ENCODE results near the gene TUBB6. TPM values are rescaled to one million over a fixed set of nuclear protein-coding genes. Genes with fewer than 3 reads are reported as not detected.

Gene TUBB6
- total and polyA plus RNA-seq, 2 of the 13 experiments (the other 11 are each of a cell fraction or from before 2014, with no cell fraction given): 9.9 to 28.6 TPM

DNA sequence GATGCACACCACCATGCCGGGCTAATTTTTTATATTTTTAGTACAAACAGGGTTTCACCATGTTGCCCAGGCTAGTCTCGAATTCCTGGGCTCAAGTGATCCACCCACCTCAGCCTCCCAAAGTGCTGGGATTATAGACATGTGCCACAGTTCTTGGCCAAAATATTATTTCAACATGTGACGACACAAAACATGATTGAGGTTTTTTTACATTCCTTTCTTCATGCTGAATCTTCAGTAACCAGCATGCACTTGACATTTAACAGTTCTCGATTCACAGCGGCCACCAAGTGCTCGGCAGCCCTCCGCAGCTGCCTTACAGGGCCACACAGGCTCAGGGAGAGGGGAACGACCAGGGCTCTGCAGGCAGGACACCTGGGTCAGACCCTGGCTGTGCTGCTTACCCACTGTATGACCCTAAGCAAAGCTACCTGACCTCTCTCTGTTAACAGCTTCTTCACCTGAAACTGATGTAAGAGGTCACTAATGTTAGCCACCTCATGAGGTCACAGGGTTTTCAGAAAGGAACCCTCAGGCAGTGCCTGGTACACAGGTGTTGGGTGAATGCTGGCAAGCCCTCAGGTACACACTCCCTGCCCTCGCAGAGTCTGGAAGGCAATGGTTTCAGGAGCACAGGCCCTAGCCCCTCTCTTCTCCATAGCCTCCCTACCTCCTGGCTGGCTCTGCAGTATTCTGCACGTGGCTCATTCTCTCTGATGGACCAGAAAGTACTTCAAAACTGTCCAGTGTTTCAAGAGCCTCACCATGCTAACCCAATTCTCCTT is 25.7 kb downstream of the TUBB6 start:
- POLR2A ChIA-PET: no interaction called here
- CTCF ChIA-PET (ENCODE audit: low intra/inter-chr PET ratio, low total read pairs): no interaction called here

More for the DNA sequence above, 25.7 kb downstream of the TUBB6 start:
- Histone ChIP-seq H3K36me3 (replicated peaks in 1 of 2; ENCODE audit: control insufficient read depth in 1 of 2, insufficient read depth in 2 of 2, low read length in 2 of 2) (peaks cover 16 to 38% of the 10 kb centered on the region in 2 experiments; a peak in 4 of 5 replicates), H3K4me2 (ENCODE audit: low read depth, low read length) (no peak overlapping the region), H3K4me3 (replicated peaks in 1 of 3; ENCODE audit: insufficient read depth in 1 of 3, low read depth in 2 of 3, low read length in 3 of 3) (no peak overlapping the region), H3K27me3 (ENCODE audit: control insufficient read depth in 1 of 2, insufficient read depth in 2 of 2, low read length in 2 of 2) (no peaks in the 10 kb centered on the region), H3K9ac (ENCODE audit: insufficient read depth, low read depth, low read length) (no peak overlapping the region), H4K20me1 (ENCODE audit: insufficient read depth, low read length) (peaks cover 19% of the 10 kb centered on the region), H3K27ac (ENCODE audit: extremely low read length, insufficient read depth, low read length) (no peak overlapping the region), H3K79me2 (ENCODE audit: insufficient read depth, low read length) (no peaks in the 10 kb centered on the region), H3K4me1 (ENCODE audit: insufficient read depth, low read length) (peaks cover 23% of the 10 kb centered on the region), H3K9me3 (ENCODE audit: low read length) (no peaks in the 10 kb centered on the region), H2AFZ (ENCODE audit: low read length) (no peak overlapping the region)
- intact Hi-C loops (cut with micrococcal nuclease; ENCODE audit: unreplicated experiment): no loop called here
- FAIRE-seq: no peak
- no TSS peak for BruUV-seq (replicated peaks)
- WGBS (ENCODE audit: low lambda C conversion rate): 91% methylated on average over 9 of the region's 10 CpGs
- no peak for ATAC-seq
- no peak for DNase-seq (ENCODE audit: low spot score)
- in situ Hi-C loops (cut with HindIII; ENCODE audit: extremely low pct_ligation_motif_present, low pct_unique_long_range_greater_than_20kb): no loop called here
- TF ChIP-seq RARA (CRISPR knock-in tag; IDR thresholded peaks at IDR 0.05) (no peak), ZNF329 (CRISPR knock-in tag; IDR thresholded peaks at IDR 0.05; ENCODE audit: low read depth) (no peak), SNRNP70 (IDR thresholded peaks at IDR 0.05; ENCODE audit: low read depth, low read length) (no peak), CC2D1A (CRISPR knock-in tag; IDR thresholded peaks at IDR 0.05) (no peak)
- TF ChIP-seq, protein P1, sequence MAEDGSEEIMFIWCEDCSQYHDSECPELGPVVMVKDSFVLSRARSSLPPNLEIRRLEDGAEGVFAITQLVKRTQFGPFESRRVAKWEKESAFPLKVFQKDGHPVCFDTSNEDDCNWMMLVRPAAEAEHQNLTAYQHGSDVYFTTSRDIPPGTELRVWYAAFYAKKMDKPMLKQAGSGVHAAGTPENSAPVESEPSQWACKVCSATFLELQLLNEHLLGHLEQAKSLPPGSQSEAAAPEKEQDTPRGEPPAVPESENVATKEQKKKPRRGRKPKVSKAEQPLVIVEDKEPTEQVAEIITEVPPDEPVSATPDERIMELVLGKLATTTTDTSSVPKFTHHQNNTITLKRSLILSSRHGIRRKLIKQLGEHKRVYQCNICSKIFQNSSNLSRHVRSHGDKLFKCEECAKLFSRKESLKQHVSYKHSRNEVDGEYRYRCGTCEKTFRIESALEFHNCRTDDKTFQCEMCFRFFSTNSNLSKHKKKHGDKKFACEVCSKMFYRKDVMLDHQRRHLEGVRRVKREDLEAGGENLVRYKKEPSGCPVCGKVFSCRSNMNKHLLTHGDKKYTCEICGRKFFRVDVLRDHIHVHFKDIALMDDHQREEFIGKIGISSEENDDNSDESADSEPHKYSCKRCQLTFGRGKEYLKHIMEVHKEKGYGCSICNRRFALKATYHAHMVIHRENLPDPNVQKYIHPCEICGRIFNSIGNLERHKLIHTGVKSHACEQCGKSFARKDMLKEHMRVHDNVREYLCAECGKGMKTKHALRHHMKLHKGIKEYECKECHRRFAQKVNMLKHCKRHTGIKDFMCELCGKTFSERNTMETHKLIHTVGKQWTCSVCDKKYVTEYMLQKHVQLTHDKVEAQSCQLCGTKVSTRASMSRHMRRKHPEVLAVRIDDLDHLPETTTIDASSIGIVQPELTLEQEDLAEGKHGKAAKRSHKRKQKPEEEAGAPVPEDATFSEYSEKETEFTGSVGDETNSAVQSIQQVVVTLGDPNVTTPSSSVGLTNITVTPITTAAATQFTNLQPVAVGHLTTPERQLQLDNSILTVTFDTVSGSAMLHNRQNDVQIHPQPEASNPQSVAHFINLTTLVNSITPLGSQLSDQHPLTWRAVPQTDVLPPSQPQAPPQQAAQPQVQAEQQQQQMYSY (CRISPR knock-in tag; IDR thresholded peaks at IDR 0.05): no peak

All from HepG2 (cell line).